Measurements from ENCODE around the gene COX7A2. TPM values are rescaled to one million over a fixed set of nuclear protein-coding genes. Genes with fewer than 3 reads are reported as not detected.

COX7A2 gene
- total and polyA plus RNA-seq, 10 of the 15 experiments (the other 5 are each of a cell fraction or from before 2014, with no cell fraction given): 199 to 1,834 (median 576) TPM

DNA sequence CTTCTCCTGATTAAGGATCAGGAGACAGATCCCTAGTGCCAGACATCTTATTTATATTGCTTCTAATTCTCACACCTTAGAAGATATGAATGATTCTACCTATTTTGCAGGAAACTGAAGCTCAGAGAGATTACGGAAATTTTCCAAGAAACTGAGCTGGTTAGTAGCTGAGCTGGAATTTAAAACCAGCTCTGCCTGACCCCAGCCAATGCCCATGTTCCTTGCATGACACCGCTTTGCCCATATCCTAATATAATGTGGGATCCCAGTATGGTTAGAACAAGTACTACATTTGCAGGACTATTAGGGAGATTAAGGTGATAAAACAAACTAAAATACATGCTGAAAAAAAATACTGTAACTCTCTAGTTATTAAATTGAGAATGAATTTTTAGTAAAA, 39.1 kb upstream of the COX7A2 start:
- FAIRE-seq: no peak
- ChIA-PET CTCF (interaction anchor here (0.7 to 9.1 kb wide), 4 partner anchors 9 to 207 kb away, joined by 3 to 163 read pairs (median 4); no protein-coding TSS in a partner anchor), RAD21 (ENCODE audit: unreplicated experiment) (interaction anchor here (0.8 to 9.2 kb wide), 4 partner anchors 13 to 220 kb away, joined by 3 to 142 read pairs (median 7); partner anchors contain the start of gene FILIP1), POLR2A (interaction anchor here (0.6 to 3.0 kb wide), 6 partner anchors 11 to 1760 kb away, joined by 3 to 21 read pairs (median 8); partner anchors contain the start of genes COX7A2 and FILIP1), SMC1A (ENCODE audit: uncharacterized antibody, unreplicated experiment) (interaction anchor here (0.8 to 12.7 kb wide), 8 partner anchors 13 to 213 kb away, joined by 3 to 196 read pairs (median 5); partner anchors contain the start of genes COX7A2 and FILIP1)
- ATAC-seq: no peak
- Histone ChIP-seq H3K4me2 (ENCODE audit: control insufficient read depth, insufficient read depth) (peak overlapping the region; percentile 89), H3K27ac (ENCODE audit: control insufficient read depth, insufficient read depth) (peak overlapping the region; percentile 80), H2AFZ (ENCODE audit: control insufficient read depth, low read depth, low read length) (no peak overlapping the region), H3K4me1 (ENCODE audit: control insufficient read depth, insufficient read depth, low read length) (no peaks in the 10 kb centered on the region), H3K79me2 (ENCODE audit: control insufficient read depth, insufficient read depth, low read length) (peaks cover 94% of the 10 kb centered on the region), H3K36me3 (ENCODE audit: control insufficient read depth in 2 of 2, insufficient read depth in 2 of 2, low read length in 1 of 2) (no peaks in the 10 kb centered on the region), H3K9ac (ENCODE audit: control insufficient read depth, insufficient read depth, low read length) (peak overlapping the region; percentile 91), H3K9me3 (replicated peaks; ENCODE audit: control insufficient read depth, insufficient read depth, low read length) (no peaks in the 10 kb centered on the region), H4K20me1 (ENCODE audit: control insufficient read depth, insufficient read depth) (no peaks in the 10 kb centered on the region), H3K27me3 (replicated peaks in 1 of 2; ENCODE audit: control insufficient read depth in 2 of 2, insufficient read depth in 2 of 2, low read length in 1 of 2) (no peaks in the 10 kb centered on the region), H3K4me3 (peak overlapping the region; percentile 94)
- intact Hi-C loops (cut with micrococcal nuclease; ENCODE audit: unreplicated experiment): loop anchor here (5.0 kb wide), 4 partner anchors 210 to 1760 kb away; partner anchors contain the start of genes EEF1A1, FILIP1 and MYO6
- TF ChIP-seq, protein P1, sequence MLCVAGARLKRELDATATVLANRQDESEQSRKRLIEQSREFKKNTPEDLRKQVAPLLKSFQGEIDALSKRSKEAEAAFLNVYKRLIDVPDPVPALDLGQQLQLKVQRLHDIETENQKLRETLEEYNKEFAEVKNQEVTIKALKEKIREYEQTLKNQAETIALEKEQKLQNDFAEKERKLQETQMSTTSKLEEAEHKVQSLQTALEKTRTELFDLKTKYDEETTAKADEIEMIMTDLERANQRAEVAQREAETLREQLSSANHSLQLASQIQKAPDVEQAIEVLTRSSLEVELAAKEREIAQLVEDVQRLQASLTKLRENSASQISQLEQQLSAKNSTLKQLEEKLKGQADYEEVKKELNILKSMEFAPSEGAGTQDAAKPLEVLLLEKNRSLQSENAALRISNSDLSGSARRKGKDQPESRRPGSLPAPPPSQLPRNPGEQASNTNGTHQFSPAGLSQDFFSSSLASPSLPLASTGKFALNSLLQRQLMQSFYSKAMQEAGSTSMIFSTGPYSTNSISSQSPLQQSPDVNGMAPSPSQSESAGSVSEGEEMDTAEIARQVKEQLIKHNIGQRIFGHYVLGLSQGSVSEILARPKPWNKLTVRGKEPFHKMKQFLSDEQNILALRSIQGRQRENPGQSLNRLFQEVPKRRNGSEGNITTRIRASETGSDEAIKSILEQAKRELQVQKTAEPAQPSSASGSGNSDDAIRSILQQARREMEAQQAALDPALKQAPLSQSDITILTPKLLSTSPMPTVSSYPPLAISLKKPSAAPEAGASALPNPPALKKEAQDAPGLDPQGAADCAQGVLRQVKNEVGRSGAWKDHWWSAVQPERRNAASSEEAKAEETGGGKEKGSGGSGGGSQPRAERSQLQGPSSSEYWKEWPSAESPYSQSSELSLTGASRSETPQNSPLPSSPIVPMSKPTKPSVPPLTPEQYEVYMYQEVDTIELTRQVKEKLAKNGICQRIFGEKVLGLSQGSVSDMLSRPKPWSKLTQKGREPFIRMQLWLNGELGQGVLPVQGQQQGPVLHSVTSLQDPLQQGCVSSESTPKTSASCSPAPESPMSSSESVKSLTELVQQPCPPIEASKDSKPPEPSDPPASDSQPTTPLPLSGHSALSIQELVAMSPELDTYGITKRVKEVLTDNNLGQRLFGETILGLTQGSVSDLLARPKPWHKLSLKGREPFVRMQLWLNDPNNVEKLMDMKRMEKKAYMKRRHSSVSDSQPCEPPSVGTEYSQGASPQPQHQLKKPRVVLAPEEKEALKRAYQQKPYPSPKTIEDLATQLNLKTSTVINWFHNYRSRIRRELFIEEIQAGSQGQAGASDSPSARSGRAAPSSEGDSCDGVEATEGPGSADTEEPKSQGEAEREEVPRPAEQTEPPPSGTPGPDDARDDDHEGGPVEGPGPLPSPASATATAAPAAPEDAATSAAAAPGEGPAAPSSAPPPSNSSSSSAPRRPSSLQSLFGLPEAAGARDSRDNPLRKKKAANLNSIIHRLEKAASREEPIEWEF (IDR thresholded peaks at IDR 0.05; ENCODE audit: insufficient replicate concordance, low read depth, low read length): no peak
- TF ChIP-seq EGR1 (IDR thresholded peaks at IDR 0.05; ENCODE audit: borderline replicate concordance in 1 of 2, low read depth in 2 of 2, low read length in 2 of 2): no peak
- TF ChIP-seq POLR2A (IDR thresholded peaks at IDR 0.05; ENCODE audit: low read depth, low read length): no peak
- no peak for TF ChIP-seq MEF2A (IDR thresholded peaks at IDR 0.05; ENCODE audit: insufficient read depth, low read depth, low read length)
- TF ChIP-seq, protein P2, sequence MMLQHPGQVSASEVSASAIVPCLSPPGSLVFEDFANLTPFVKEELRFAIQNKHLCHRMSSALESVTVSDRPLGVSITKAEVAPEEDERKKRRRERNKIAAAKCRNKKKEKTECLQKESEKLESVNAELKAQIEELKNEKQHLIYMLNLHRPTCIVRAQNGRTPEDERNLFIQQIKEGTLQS (IDR thresholded peaks at IDR 0.05; ENCODE audit: borderline replicate concordance, extremely low read depth, low read depth, low read length): no peak
- no peak for TF ChIP-seq GABPA (IDR thresholded peaks at IDR 0.05; ENCODE audit: low read depth)
- no peak for TF ChIP-seq TARDBP (IDR thresholded peaks at IDR 0.05; ENCODE audit: borderline replicate concordance)
- no peak for TF ChIP-seq EED (IDR thresholded peaks at IDR 0.05; ENCODE audit: low read depth)
- BruUV-seq (replicated peaks): no TSS peak
- in situ Hi-C loops (cut with MboI): loop anchor here (10.0 kb wide), 1 partner anchor 472 kb away; no protein-coding TSS in a partner anchor
- WGBS (ENCODE audit: insufficient coverage, insufficient replicate concordance, low lambda C conversion rate, missing lambda C conversion rate): 67% methylated on average over 2 of the region's 2 CpGs
- DNase-seq (ENCODE audit: low read depth, low spot score): no peak

Measured in GM12878 (cell line).